Caco-2 (cell line): Measurements from ENCODE around the gene ST6GALNAC3. TPM values are rescaled to one million over a fixed set of nuclear protein-coding genes. Genes with fewer than 3 reads are reported as not detected.

ENCODE experiments used
- BruUV-seq: library from RNA; stranded (reverse); fragments of 400-500 nt; replicated peaks from 2 replicates; lab custom pipeline; 2021; lab: Mats Ljungman, UMichigan
- CTCF ChIA-PET: fragments of 300-600 bp; sonication (Branson Sonifier 250); formaldehyde crosslinking; loops from one replicate; lab custom pipeline; 2022; ENCODE audit warnings: antibody characterized with exemption; lab: Charles Lee
- POLR2A ChIA-PET: fragments of 300-600 bp; sonication (Branson Sonifier 250); formaldehyde crosslinking; loops from one replicate; lab custom pipeline; 2022; ENCODE audit warnings: antibody characterized with exemption; lab: Charles Lee
- DNase-seq, 2 experiments: peaks; one replicate each; pipeline versions ENCODE4 v3.0.0 to v3.0.0-alpha.2; 2020 to 2022
- H3K27me3 ChIP-seq: replicated peaks from 2 replicates; pipeline ENCODE4 v1.6.0; 2011; ENCODE audit warnings: low read length; ENCODE audit not compliant: control insufficient read depth, insufficient read depth
- H3K36me3 ChIP-seq: 2 replicates; pipeline ENCODE4 v1.5.1; 2011; ENCODE audit warnings: low read length; ENCODE audit not compliant: control insufficient read depth, insufficient read depth
- H3K4me1 ChIP-seq: fragments of 250-450 bp; sonication (Bioruptor Pico); 2 replicates; pipeline ENCODE4 v1.5.1; 2020; ENCODE audit warnings: mild to moderate bottlenecking
- H3K4me3 ChIP-seq: 2 replicates; pipeline ENCODE4 v1.5.1; 2011; ENCODE audit warnings: low read depth, mild to moderate bottlenecking, control low read depth, low read length
- H3K9me3 ChIP-seq: fragments of 250-450 bp; sonication (Bioruptor Pico); 2 replicates; pipeline ENCODE4 v1.5.1; 2020; ENCODE audit warnings: mild to moderate bottlenecking, moderate library complexity
- H3K27ac Mint-ChIP-seq: one replicate; pipeline ENCODE4 v1.8.0; 2022; ENCODE audit warnings: mixed read lengths; ENCODE audit not compliant: unreplicated experiment
- H3K27me3 Mint-ChIP-seq: one replicate; pipeline ENCODE4 v1.8.0; 2022; ENCODE audit warnings: mixed read lengths; ENCODE audit not compliant: insufficient read depth, unreplicated experiment
- H3K36me3 Mint-ChIP-seq: one replicate; pipeline ENCODE4 v1.8.0; 2022; ENCODE audit warnings: mild to moderate bottlenecking, mixed read lengths; ENCODE audit not compliant: insufficient read depth, unreplicated experiment
- H3K4me1 Mint-ChIP-seq: one replicate; pipeline ENCODE4 v1.8.0; 2022; ENCODE audit warnings: low read depth, mixed read lengths; ENCODE audit not compliant: unreplicated experiment
- H3K4me3 Mint-ChIP-seq: one replicate; pipeline ENCODE4 v1.8.0; 2022; ENCODE audit warnings: mild to moderate bottlenecking, moderate library complexity, mixed read lengths; ENCODE audit not compliant: unreplicated experiment
- H3K9me3 Mint-ChIP-seq: one replicate; pipeline ENCODE4 v1.8.0; 2022; ENCODE audit warnings: mixed read lengths; ENCODE audit not compliant: unreplicated experiment
- CTCF ChIP-seq, 2 experiments: fragments of 200-600 bp in 1 of 2; IDR thresholded peaks; 1 replicate in 1 of 2; 2 replicates in 1 of 2; pipeline versions ENCODE4 v1.5.1 to v1.8.0; 2011 to 2022; ENCODE audit warnings: antibody characterized with exemption in 1 of 2, control low read depth in 1 of 2, inconsistent platforms in 1 of 2, low read depth in 1 of 2, low read length in 1 of 2, mild to moderate bottlenecking in 1 of 2, moderate library complexity in 1 of 2; ENCODE audit not compliant: insufficient read depth in 1 of 2, severe bottlenecking in 1 of 2, unreplicated experiment in 1 of 2
- intact Hi-C: fragments of 100-400 bp; cut with micrococcal nuclease; formaldehyde crosslinking; loops from one replicate; pipeline ENCODE4 v1.10.0; 2022; ENCODE audit not compliant: unreplicated experiment
- total RNA-seq: library from RNA; stranded (reverse); gene quantifications from 2 replicates; pipeline ENCODE4 v1.2.3, GENCODE V29; 2022

ST6GALNAC3 gene
- total RNA-seq, 1 experiment from 2014 or later: 16.0 TPM

- no peaks in the 10 kb centered on the region for H3K9me3 ChIP-seq
- no peak overlapping the region for H3K4me3 Mint-ChIP-seq
- H3K27ac Mint-ChIP-seq: no peak overlapping the region
- H3K36me3 ChIP-seq: no peaks in the 10 kb centered on the region
- H3K36me3 Mint-ChIP-seq: peaks cover 6% of the 10 kb centered on the region
- no peaks in the 10 kb centered on the region for H3K27me3 ChIP-seq
- peaks cover 10% of the 10 kb centered on the region for H3K4me1 Mint-ChIP-seq
- H3K4me3 ChIP-seq: no peak overlapping the region
- intact Hi-C loops: loop anchor here (5.0 kb wide), 1 partner anchor 107 kb away; no protein-coding TSS in a partner anchor
- H3K9me3 Mint-ChIP-seq: no peaks in the 10 kb centered on the region
- ChIA-PET POLR2A (no interaction called here), CTCF (no interaction called here)
- no peaks in the 10 kb centered on the region for H3K27me3 Mint-ChIP-seq
- no TSS peak for BruUV-seq
- no peak for TF ChIP-seq CTCF (IDR thresholded peaks at IDR 0.05; ENCODE audit: insufficient read depth in 1 of 2, low read depth in 1 of 2, low read length in 1 of 2, severe bottlenecking in 1 of 2, unreplicated experiment in 1 of 2)
- DNase-seq: no peak
- no peaks in the 10 kb centered on the region for H3K4me1 ChIP-seq
Measured at GRCh38 chr1:76098845-76099244, 24.3 kb downstream of the ST6GALNAC3 start.

GRCh38 chr1:76101548-76101947 is 27.0 kb downstream of the ST6GALNAC3 start:
- no peaks in the 10 kb centered on the region for H3K4me1 ChIP-seq
- DNase-seq: no peak
- H3K36me3 ChIP-seq: no peaks in the 10 kb centered on the region
- Mint-ChIP-seq H3K4me3 (no peak overlapping the region), H3K36me3 (no peaks in the 10 kb centered on the region), H3K27me3 (no peaks in the 10 kb centered on the region), H3K27ac (no peak overlapping the region), H3K9me3 (no peaks in the 10 kb centered on the region), H3K4me1 (peaks cover 11% of the 10 kb centered on the region)
- BruUV-seq: no TSS peak
- TF ChIP-seq CTCF (IDR thresholded peaks at IDR 0.05; ENCODE audit: insufficient read depth in 1 of 2, low read depth in 1 of 2, low read length in 1 of 2, severe bottlenecking in 1 of 2, unreplicated experiment in 1 of 2): no peak
- intact Hi-C loops: no loop called here
- H3K4me3 ChIP-seq: no peak overlapping the region
- ChIA-PET CTCF (no interaction called here), POLR2A (no interaction called here)
- no peaks in the 10 kb centered on the region for H3K9me3 ChIP-seq
- H3K27me3 ChIP-seq: no peaks in the 10 kb centered on the region

- BruUV-seq: no TSS peak
- Mint-ChIP-seq H3K9me3 (no peaks in the 10 kb centered on the region), H3K4me3 (no peak overlapping the region), H3K27me3 (no peaks in the 10 kb centered on the region), H3K27ac (no peak overlapping the region), H3K4me1 (peaks cover 11% of the 10 kb centered on the region), H3K36me3 (no peaks in the 10 kb centered on the region)
- H3K4me3 ChIP-seq: no peak overlapping the region
- CTCF ChIA-PET: no interaction called here
- no peak for TF ChIP-seq CTCF (IDR thresholded peaks at IDR 0.05; ENCODE audit: insufficient read depth in 1 of 2, low read depth in 1 of 2, low read length in 1 of 2, severe bottlenecking in 1 of 2, unreplicated experiment in 1 of 2)
- H3K27me3 ChIP-seq: no peaks in the 10 kb centered on the region
- intact Hi-C loops: no loop called here
- no peaks in the 10 kb centered on the region for H3K36me3 ChIP-seq
- no peak for DNase-seq
- H3K9me3 ChIP-seq: no peaks in the 10 kb centered on the region
- no peaks in the 10 kb centered on the region for H3K4me1 ChIP-seq
- POLR2A ChIA-PET: no interaction called here
Measured at GRCh38 chr1:76102046-76102445, 27.5 kb downstream of the ST6GALNAC3 start.
